ENCODE results near the gene GALNTL6. TPM values are rescaled to one million over a fixed set of nuclear protein-coding genes. Genes with fewer than 3 reads are reported as not detected.

Gene GALNTL6
- total RNA-seq, 1 experiment from 2014 or later = not detected

DNA sequence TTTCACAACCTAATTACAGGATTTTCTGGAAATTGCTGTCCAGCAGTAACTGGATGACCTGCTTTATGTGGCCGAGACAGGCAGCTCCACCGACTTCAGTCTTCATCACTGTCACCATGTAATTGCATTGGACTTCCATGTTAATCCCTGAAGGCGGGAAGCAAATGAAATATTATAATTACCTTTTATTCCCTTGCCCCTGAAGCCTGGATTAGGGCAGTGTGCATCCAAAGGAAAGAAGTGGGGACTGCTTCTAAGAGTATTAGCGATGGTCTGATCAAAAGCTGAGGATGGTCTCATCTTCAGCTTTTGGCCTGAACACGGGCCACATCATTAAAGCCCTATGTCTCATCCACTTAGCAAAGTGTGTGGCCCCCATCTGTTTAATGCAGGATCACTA, 1043.8 kb downstream of the GALNTL6 start:
- Histone ChIP-seq H3K9me3 (ENCODE audit: control insufficient read depth, low read depth, low read length) (no peaks in the 10 kb centered on the region), H3K23ac (ENCODE audit: insufficient read length, low read depth, low read length) (no peak overlapping the region), H4K91ac (ENCODE audit: insufficient read length, low read depth, low read length) (no peak overlapping the region), H2BK20ac (ENCODE audit: low read depth, low read length, poor library complexity, severe bottlenecking) (no peak overlapping the region), H2BK15ac (ENCODE audit: low read depth, low read length) (no peak overlapping the region), H3T11ph (ENCODE audit: low read length) (no peak overlapping the region), H3K79me2 (ENCODE audit: insufficient read depth, low read length) (no peaks in the 10 kb centered on the region), H2AK5ac (ENCODE audit: insufficient read length, low read length) (no peak overlapping the region), H3K27me3 (ENCODE audit: insufficient read depth, low read length) (no peaks in the 10 kb centered on the region), H3K56ac (ENCODE audit: insufficient read length, low read depth, low read length) (no peak overlapping the region), H3K27ac (ENCODE audit: insufficient read length, low read depth, low read length) (no peak overlapping the region), H2BK120ac (ENCODE audit: low read depth, low read length, poor library complexity, severe bottlenecking) (no peak overlapping the region), H3K4ac (ENCODE audit: low read depth, low read length) (no peak overlapping the region), H2BK12ac (ENCODE audit: insufficient read length, low read depth, low read length) (no peak overlapping the region), H4K5ac (ENCODE audit: insufficient read length, low read depth, low read length) (no peak overlapping the region), H4K8ac (replicated peaks; ENCODE audit: insufficient read length, low read depth, low read length) (no peak overlapping the region), H3K4me1 (ENCODE audit: insufficient read depth, low read length) (no peaks in the 10 kb centered on the region), H3K18ac (ENCODE audit: insufficient read length, low read depth, low read length) (no peak overlapping the region), H3K79me1 (ENCODE audit: insufficient read depth, low read depth, low read length, poor library complexity, severe bottlenecking) (no peaks in the 10 kb centered on the region), H2BK5ac (ENCODE audit: insufficient read length, low read length) (no peak overlapping the region), H3K4me2 (ENCODE audit: insufficient read depth, insufficient read length, low read length) (no peak overlapping the region), H2AFZ (ENCODE audit: low read length) (no peak overlapping the region), H4K20me1 (ENCODE audit: control insufficient read depth, insufficient read depth, insufficient read length) (no peaks in the 10 kb centered on the region), H3K9ac (ENCODE audit: extremely low read depth, insufficient read length, low read length) (no peak overlapping the region), H3K14ac (ENCODE audit: insufficient read depth, low read length) (no peak overlapping the region), H3K23me2 (ENCODE audit: insufficient read length, low read depth, low read length, poor library complexity, severe bottlenecking) (no peaks in the 10 kb centered on the region)
- WGBS (ENCODE audit: extremely low coverage, insufficient read length, low lambda C conversion rate) = no CpG with 5 or more reads among the region's 5 CpGs
- Mint-ChIP-seq H3K9me3 (peaks cover 5 to 6% of the 10 kb centered on the region in 2 experiments), H3K27ac (no peak overlapping the region), H3K36me3 (ENCODE audit: insufficient read depth in 1 of 3, low read depth in 3 of 3) (peaks cover under 1 to 4% (median under 1%) of the 10 kb centered on the region in 3 experiments; a peak in 6 of 7 replicates), H3K4me1 (no peaks in the 10 kb centered on the region), H3K4me3 (no peak overlapping the region), H3K27me3 (ENCODE audit: low read depth) (no peaks in the 10 kb centered on the region)
- no peak for DNase-seq
- TF ChIP-seq, protein P1, sequence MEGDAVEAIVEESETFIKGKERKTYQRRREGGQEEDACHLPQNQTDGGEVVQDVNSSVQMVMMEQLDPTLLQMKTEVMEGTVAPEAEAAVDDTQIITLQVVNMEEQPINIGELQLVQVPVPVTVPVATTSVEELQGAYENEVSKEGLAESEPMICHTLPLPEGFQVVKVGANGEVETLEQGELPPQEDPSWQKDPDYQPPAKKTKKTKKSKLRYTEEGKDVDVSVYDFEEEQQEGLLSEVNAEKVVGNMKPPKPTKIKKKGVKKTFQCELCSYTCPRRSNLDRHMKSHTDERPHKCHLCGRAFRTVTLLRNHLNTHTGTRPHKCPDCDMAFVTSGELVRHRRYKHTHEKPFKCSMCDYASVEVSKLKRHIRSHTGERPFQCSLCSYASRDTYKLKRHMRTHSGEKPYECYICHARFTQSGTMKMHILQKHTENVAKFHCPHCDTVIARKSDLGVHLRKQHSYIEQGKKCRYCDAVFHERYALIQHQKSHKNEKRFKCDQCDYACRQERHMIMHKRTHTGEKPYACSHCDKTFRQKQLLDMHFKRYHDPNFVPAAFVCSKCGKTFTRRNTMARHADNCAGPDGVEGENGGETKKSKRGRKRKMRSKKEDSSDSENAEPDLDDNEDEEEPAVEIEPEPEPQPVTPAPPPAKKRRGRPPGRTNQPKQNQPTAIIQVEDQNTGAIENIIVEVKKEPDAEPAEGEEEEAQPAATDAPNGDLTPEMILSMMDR (conservative IDR thresholded peaks at IDR 0.05) = no peak
